GM21825 (cell line): ENCODE results near the gene SPTLC2.
A peak's percentile ranks its signal among the peaks of the same experiment; 100 is the strongest.

Experiments
- ATAC-seq: cut with Tn5 transposase; IDR thresholded peaks from one replicate; pipeline ENCODE4 v1.9.1; 2021; ENCODE audit warnings: mild to moderate bottlenecking, moderate library complexity; ENCODE audit not compliant: unreplicated experiment

SPTLC2 gene

DNA sequence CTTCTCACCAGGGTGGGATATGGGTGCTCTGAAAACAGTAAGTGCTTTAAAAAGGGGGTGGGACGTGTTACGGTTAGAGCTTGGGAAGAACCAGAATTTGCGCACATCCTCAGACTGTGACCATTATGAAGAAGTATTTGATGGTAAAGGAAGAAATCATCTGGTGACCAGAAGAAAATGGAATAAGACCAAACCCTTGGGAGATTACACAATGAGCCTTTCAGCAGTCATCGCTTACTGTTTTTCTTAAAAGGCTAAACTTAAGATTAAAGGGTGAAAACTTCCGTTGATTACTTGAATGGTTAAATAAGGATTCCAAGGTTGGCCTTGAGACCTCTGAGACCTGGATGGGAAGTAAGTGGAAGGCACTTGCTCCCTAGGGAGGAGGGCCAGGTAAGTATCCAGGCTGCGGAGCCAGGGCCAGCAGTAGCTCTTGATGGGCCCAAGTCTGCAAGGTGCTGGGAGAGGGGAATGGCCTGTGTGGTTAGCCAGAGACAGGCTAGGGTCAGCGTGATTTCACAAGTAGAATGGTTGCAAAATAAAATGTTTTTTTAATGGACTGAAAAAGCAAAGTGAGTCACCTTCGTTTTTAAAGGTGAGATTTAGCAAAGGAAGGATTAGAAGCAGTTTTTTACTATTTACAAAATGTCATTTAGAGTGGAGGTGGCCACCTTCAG lies 104.8 kb downstream of the SPTLC2 start:
- ATAC-seq: no peak

DNA sequence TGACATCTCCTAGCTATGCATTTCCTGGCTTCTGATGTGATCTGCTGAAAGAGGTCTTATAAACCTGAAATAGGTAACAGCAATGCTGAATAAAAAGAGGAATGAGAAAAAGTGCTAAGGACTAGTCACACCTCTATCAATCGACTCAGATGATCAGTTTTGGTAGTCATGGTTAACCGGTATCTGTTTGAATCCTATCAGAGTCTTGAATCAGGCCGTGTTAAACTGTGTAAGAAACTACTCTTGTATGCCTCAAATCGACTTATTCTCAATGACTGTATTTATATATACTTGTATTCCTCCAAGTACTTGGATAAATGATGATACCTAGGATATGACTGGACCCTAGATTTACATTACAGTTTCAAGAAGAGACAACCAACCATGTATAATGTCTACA lies 107.1 kb downstream of the SPTLC2 start:
- ATAC-seq: no peak

DNA sequence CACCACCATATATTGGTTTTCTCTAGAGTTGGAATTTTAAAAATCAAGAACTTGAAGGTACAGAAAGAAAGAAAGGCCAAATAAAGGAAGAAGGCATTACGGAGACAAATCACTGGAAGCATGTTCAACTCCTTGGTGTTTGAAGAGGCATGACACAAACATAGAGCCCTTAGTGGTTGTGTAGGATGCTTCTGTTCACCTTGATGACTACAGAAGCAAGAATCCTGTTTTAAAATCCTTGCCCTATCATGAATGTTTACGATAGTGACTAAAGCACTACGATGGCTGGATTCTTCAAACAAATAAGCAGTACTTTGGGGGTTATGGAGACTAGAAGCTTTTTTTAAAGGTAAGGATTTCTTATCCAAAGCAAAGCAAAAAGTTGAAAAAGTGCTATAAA lies 107.6 kb downstream of the SPTLC2 start:
- ATAC-seq: no peak

- ATAC-seq: no peak
Measured at GRCh38 chr14:77508249-77508648, 108.2 kb downstream of the SPTLC2 start.

GRCh38 chr14:77507762-77508161 lies 108.7 kb downstream of the SPTLC2 start:
- no peak for ATAC-seq

DNA sequence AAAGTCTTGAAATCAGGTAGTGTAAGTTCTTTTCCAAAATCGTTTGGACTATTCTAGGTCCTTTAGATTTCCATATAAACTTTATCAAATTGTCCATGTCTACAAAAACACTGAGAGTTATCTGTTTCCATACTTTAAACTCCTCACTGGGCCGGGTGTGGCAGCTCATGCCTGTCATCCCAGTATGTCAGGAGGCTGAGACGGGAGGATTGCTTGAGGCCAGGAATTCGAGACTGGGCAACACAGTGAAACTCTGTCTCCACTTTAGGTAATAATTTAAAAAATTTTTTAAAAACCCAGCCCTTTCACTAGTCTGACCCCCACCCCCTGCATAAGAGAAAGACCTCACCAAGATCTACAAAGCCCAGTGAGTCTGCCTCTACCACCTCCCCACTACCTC lies 111.4 kb downstream of the SPTLC2 start:
- ATAC-seq: no peak

GRCh38 chr14:77503138-77503537 lies 113.3 kb downstream of the SPTLC2 start:
- no peak for ATAC-seq

- no peak for ATAC-seq
Measured at GRCh38 chr14:77502109-77502782, 114.2 kb downstream of the SPTLC2 start.

DNA sequence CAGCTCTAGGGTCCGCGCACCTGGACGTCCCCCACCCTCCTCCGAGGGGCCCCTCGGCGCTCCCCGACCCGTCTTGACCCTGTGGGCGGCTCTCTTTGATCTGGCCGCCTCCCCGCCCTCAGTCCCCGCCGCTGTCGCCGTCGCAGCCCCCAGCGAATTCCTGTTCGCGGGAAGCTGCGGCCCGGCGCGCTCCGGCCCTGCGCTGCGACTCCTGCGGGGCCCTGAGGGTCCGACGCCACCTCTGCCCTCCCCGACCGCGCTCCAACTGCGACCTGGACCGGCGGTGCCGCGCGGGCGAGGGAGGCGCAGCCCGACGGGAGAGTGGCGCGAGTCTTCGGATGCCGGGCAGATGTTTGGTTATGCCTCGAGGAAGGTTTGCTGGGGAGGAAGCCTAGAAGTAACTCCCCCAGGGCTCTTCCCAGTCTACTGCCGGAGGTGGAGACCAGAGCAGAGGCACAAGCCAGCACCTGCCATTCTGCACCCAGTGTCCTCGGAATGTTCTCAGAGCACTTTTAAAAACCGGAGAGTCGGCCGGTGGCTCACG lies 117.4 kb downstream of the SPTLC2 start:
- ATAC-seq: peak; percentile 30

DNA sequence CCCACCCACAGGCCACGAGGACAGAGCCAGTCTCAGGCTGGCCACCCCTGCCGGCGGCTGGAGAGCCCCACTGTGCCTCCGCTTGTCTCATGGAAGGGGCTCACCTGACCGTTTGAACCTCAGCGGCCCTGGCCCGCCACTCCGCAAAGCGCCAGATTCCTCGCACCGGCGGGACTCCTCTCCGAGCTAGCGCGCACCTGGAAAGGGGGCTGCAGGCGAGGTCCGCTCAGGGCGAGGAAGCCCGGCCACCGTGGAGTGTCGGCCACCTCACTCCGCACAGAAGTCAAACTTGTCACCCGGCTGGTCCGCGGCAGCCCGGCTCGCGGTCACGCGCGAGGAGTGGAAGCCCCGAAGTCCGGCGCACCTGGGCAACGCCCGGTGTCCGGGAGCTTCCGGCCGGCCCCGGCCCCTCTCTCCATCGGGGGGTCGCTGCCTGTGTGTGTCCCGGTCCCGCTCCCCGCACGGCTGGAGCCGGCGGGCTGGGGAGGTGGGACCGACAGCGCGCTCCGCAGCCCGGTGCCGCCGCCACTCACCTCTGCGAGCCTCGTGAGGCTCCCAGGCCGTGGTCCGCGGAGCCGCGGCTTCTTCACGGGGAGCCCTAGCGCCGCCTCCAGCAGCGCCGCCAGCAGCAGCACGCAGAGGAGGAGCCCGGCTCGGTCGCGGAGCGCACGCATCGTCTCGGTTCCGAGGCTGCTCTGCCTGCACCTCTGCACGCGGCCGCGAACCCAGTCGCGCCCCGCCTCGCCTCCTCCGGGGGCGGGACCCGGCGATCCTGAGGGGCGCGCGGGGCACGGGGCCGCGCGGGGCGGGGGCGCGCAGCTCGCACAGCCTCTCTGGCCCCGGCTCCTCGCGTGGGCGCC lies 118.1 kb downstream of the SPTLC2 start, which contains the start of gene ISM2:
Gene ISM2 (minus strand): TSS at position 697 of the 860 bp plus-strand sequence. CDS start 23 bp downstream, at position 674.
- peak; percentile 51 for ATAC-seq

GRCh38 chr14:77495334-77495733 lies 121.1 kb downstream of the SPTLC2 start:
- no peak for ATAC-seq

DNA sequence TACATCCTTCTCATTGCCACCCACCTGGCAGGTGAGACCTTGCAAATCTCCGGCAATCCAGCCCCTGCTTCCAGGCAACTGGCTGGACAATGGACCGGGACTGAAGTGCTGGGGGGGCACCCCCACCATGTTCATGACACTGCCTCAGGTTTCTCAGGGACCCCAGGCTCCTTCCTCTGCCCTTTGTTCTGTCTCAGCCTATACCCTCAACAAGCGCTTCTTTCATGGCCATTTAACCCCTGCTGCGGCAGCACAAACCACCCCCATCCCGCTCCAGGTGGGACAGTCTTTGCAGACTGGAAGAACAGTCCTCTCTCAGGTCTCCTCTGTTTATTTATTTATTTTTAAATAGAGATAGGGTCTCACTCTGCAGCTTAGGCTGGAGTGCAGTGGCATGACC lies 125.4 kb downstream of the SPTLC2 start:
- ATAC-seq: no peak

DNA sequence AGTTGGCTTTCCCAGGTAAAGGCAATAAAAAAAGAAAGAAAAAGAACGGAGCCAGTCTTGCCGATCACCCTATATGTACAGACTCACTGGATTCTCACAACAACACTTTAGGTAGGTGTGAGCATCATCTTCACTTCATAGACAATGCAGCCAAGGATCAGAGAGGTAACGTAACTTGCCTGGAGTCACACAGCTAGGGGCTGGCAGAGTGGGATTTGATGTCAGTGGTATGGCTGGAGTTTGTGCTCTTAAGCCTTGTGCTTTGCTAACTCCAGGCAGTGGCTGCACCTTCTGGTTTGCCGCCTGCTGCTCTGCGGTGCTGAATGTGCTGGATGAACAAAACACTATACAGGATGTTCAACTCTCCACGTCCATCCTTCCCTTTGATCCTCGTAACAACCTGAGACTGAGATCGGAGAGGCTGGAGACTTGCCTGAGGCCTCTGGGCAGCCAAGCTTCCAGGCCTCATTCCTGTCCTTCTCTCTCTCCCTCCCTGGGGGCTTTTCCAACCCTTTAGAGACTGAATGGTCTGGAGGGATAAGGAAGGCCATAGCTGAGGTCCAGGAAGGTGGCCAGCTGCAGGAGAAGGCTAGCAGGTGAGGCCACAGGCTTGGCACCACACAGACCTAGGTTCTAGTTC lies 126.0 kb downstream of the SPTLC2 start:
- no peak for ATAC-seq

GRCh38 chr14:77489041-77489440 lies 127.4 kb downstream of the SPTLC2 start:
- ATAC-seq: no peak

DNA sequence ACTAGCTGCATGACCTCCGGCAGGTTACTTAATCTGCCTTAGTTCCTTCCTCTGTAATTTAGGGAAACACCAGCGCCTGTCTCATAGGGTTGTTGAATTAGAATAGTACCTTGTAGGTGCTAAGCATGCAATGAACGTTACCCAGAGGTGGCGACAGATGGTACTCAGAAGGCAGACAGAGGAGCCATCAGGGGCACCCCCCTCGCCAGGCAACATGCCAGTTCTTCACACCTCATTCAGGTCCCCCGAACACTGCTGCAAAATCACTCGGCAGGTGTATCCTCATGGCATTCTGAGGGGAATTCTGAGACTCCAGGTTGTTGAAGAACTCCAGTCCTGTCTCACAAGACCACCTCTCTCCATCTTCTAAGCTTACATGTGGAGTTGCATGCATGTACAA lies 127.9 kb downstream of the SPTLC2 start:
- no peak for ATAC-seq

GRCh38 chr14:77485901-77486678 lies 130.3 kb downstream of the SPTLC2 start:
- ATAC-seq: no peak

- no peak for ATAC-seq
Measured at GRCh38 chr14:77485256-77485655, 131.2 kb downstream of the SPTLC2 start.

GRCh38 chr14:77482422-77482821 lies 134.0 kb downstream of the SPTLC2 start:
- ATAC-seq: no peak

GRCh38 chr14:77478796-77479195 lies 137.6 kb downstream of the SPTLC2 start:
- peak; percentile 85 for ATAC-seq

GRCh38 chr14:77478029-77478428 lies 138.4 kb downstream of the SPTLC2 start:
- no peak for ATAC-seq
